H9 (cell line): ENCODE results near the gene NIPSNAP2. TPM values are rescaled to one million over a fixed set of nuclear protein-coding genes. Genes with fewer than 3 reads are reported as not detected.

Experiments
- DNase-seq: peaks from one replicate; pipeline ENCODE4 v3.0.0-alpha.2; 2017
- H2AFZ ChIP-seq: one replicate; pipeline ENCODE4 v1.6.1; 2013; ENCODE audit warnings: mild to moderate bottlenecking, low read length, control low read depth, moderate library complexity
- H2AK5ac ChIP-seq: 2 replicates; pipeline ENCODE4 v1.6.1; 2013; ENCODE audit warnings: low read length, control low read depth, mixed read lengths; ENCODE audit not compliant: insufficient read length
- H2BK120ac ChIP-seq: one replicate; pipeline ENCODE4 v1.6.1; 2013; ENCODE audit warnings: low read depth, mild to moderate bottlenecking, low read length, control low read depth, inconsistent platforms; ENCODE audit not compliant: poor library complexity, severe bottlenecking
- H2BK12ac ChIP-seq: 2 replicates; pipeline ENCODE4 v1.6.1; 2013; ENCODE audit warnings: low read length, control low read depth, mixed read lengths, low read depth; ENCODE audit not compliant: insufficient read length
- H2BK15ac ChIP-seq: 2 replicates; pipeline ENCODE4 v1.6.1; 2013; ENCODE audit warnings: low read depth, low read length, control low read depth
- H2BK20ac ChIP-seq: one replicate; pipeline ENCODE4 v1.6.1; 2013; ENCODE audit warnings: low read depth, mild to moderate bottlenecking, low read length, control low read depth, inconsistent platforms; ENCODE audit not compliant: poor library complexity, severe bottlenecking
- H2BK5ac ChIP-seq: 2 replicates; pipeline ENCODE4 v1.6.1; 2013; ENCODE audit warnings: low read length, control low read depth, mixed read lengths; ENCODE audit not compliant: insufficient read length
- H3K14ac ChIP-seq: 2 replicates; pipeline ENCODE4 v1.6.1; 2013; ENCODE audit warnings: low read length, control low read depth; ENCODE audit not compliant: insufficient read depth
- H3K18ac ChIP-seq: 2 replicates; pipeline ENCODE4 v1.6.1; 2013; ENCODE audit warnings: low read depth, mild to moderate bottlenecking, mixed read lengths, low read length, control low read depth; ENCODE audit not compliant: insufficient read length
- H3K23ac ChIP-seq: 2 replicates; pipeline ENCODE4 v1.6.1; 2013; ENCODE audit warnings: low read length, control low read depth, mixed read lengths, low read depth; ENCODE audit not compliant: insufficient read length
- H3K23me2 ChIP-seq: 2 replicates; pipeline ENCODE4 v1.6.1; 2013; ENCODE audit warnings: low read depth, mild to moderate bottlenecking, mixed read lengths, low read length, control low read depth; ENCODE audit not compliant: insufficient read length, poor library complexity, severe bottlenecking
- H3K27ac ChIP-seq: 2 replicates; pipeline ENCODE4 v1.5.1; 2013; ENCODE audit warnings: low read length, control low read depth, mixed read lengths, low read depth; ENCODE audit not compliant: insufficient read length
- H3K27me3 ChIP-seq: 2 replicates; pipeline ENCODE4 v1.6.1; 2013; ENCODE audit warnings: low read length, control low read depth, inconsistent platforms; ENCODE audit not compliant: insufficient read depth
- H3K4ac ChIP-seq: 2 replicates; pipeline ENCODE4 v1.6.1; 2013; ENCODE audit warnings: low read depth, mild to moderate bottlenecking, control low read depth, inconsistent platforms, low read length, moderate library complexity
- H3K4me1 ChIP-seq: 2 replicates; pipeline ENCODE4 v1.6.1; 2013; ENCODE audit warnings: low read length, control low read depth, inconsistent platforms; ENCODE audit not compliant: insufficient read depth
- H3K4me2 ChIP-seq: 2 replicates; pipeline ENCODE4 v1.6.1; 2013; ENCODE audit warnings: low read length, control low read depth, mixed read lengths; ENCODE audit not compliant: insufficient read length, insufficient read depth
- H3K56ac ChIP-seq: 2 replicates; pipeline ENCODE4 v1.6.1; 2013; ENCODE audit warnings: low read depth, mild to moderate bottlenecking, mixed read lengths, low read length, control low read depth; ENCODE audit not compliant: insufficient read length
- H3K79me1 ChIP-seq: 2 replicates; pipeline ENCODE4 v1.6.1; 2013; ENCODE audit warnings: low read depth, mild to moderate bottlenecking, moderate library complexity, low read length, control low read depth, inconsistent platforms; ENCODE audit not compliant: insufficient read depth, poor library complexity, severe bottlenecking
- H3K79me2 ChIP-seq: 2 replicates; pipeline ENCODE4 v1.6.1; 2013; ENCODE audit warnings: low read length, control low read depth, inconsistent platforms; ENCODE audit not compliant: insufficient read depth
- H3K9ac ChIP-seq: 2 replicates; pipeline ENCODE4 v1.6.1; 2013; ENCODE audit warnings: low read length, control low read depth, mixed read lengths; ENCODE audit not compliant: insufficient read length; ENCODE audit errors: extremely low read depth
- H3K9me3 ChIP-seq: one replicate; pipeline ENCODE4 v1.6.1; 2013; ENCODE audit warnings: low read depth, low read length, inconsistent platforms; ENCODE audit not compliant: control insufficient read depth
- H3T11ph ChIP-seq: one replicate; pipeline ENCODE4 v1.6.1; 2013; ENCODE audit warnings: mild to moderate bottlenecking, low read length, control low read depth, inconsistent platforms
- H4K20me1 ChIP-seq: one replicate; pipeline ENCODE4 v1.6.1; 2013; ENCODE audit not compliant: control insufficient read depth, insufficient read length, insufficient read depth
- H4K5ac ChIP-seq: 2 replicates; pipeline ENCODE4 v1.6.1; 2013; ENCODE audit warnings: low read depth, mild to moderate bottlenecking, mixed read lengths, low read length, control low read depth; ENCODE audit not compliant: insufficient read length
- H4K8ac ChIP-seq: replicated peaks from 2 replicates; pipeline ENCODE4 v1.6.1; 2013; ENCODE audit warnings: low read length, control low read depth, mixed read lengths, low read depth; ENCODE audit not compliant: insufficient read length
- H4K91ac ChIP-seq: 2 replicates; pipeline ENCODE4 v1.6.1; 2013; ENCODE audit warnings: low read depth, mild to moderate bottlenecking, moderate library complexity, mixed read lengths, low read length, control low read depth; ENCODE audit not compliant: insufficient read length
- H3K27ac Mint-ChIP-seq, 3 experiments: 2 replicates in 2 of 3; 3 replicates in 1 of 3; pipeline ENCODE4 v1.8.0; 2020 to 2021; ENCODE audit warnings: mixed read lengths in 3 of 3, mild to moderate bottlenecking in 1 of 3, moderate library complexity in 1 of 3
- H3K27me3 Mint-ChIP-seq: 2 replicates; pipeline ENCODE4 v1.8.0; 2021; ENCODE audit warnings: low read depth, mild to moderate bottlenecking, moderate library complexity, mixed read lengths
- H3K36me3 Mint-ChIP-seq, 3 experiments: 2 replicates in 2 of 3; 3 replicates in 1 of 3; pipeline ENCODE4 v1.8.0; 2020 to 2021; ENCODE audit warnings: low read depth in 3 of 3, mixed read lengths in 3 of 3; ENCODE audit not compliant: insufficient read depth in 1 of 3
- H3K4me1 Mint-ChIP-seq, 2 experiments: 2 replicates each; pipeline ENCODE4 v1.8.0; 2020; ENCODE audit warnings: mixed read lengths in 2 of 2
- H3K4me3 Mint-ChIP-seq, 2 experiments: 2 replicates in 1 of 2; 3 replicates in 1 of 2; pipeline ENCODE4 v1.8.0; 2020 to 2021; ENCODE audit warnings: mild to moderate bottlenecking in 2 of 2, mixed read lengths in 2 of 2, moderate library complexity in 1 of 2
- H3K9me3 Mint-ChIP-seq, 2 experiments: 2 replicates in 1 of 2; 3 replicates in 1 of 2; pipeline ENCODE4 v1.8.0; 2020; ENCODE audit warnings: mild to moderate bottlenecking in 2 of 2, mixed read lengths in 2 of 2, moderate library complexity in 1 of 2
- CTCF ChIP-seq: fragments of 200-600 bp; sonication (generic); conservative IDR thresholded peaks from 3 replicates; pipeline ENCODE4 v1.8.0; 2021; ENCODE audit warnings: antibody characterized with exemption, mild to moderate bottlenecking
- WGBS: extraction: QIAGEN DNeasy Blood & Tissue Kit; methylation state at CpG from one replicate; pipeline ENCODE4 v1.1.7; 2013; ENCODE audit warnings: missing lambda C conversion rate, low lambda C conversion rate, mixed read lengths; ENCODE audit not compliant: insufficient read length; ENCODE audit errors: extremely low coverage; 5-methylcytosine and 5-hydroxymethylcytosine counted together
- total RNA-seq: library from RNA; stranded (reverse); gene quantifications from 2 replicates; pipeline ENCODE4 v1.2.1, GENCODE V29; 2021

The NIPSNAP2 gene
- total RNA-seq, 1 experiment from 2014 or later = 40.7 TPM

DNA sequence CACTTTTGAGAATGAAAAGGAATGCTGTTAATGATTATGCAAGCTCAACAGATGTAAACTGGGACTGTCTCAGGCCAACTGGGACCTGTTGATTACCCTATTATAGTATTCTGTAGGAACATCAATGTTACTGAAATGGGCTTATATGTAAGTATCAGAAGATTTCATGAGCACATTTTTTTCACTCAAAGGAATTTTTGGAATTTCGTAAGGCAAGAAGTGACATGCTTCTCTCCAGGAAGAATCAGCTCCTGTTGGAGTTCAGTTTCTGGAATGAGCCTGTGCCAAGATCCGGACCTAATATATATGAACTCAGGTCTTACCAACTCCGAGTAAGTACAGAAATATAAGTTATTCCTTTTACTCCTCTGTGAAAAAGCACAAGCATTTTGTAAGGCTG, 19.2 kb downstream of the NIPSNAP2 start:
- Histone ChIP-seq H3K56ac (no peak overlapping the region), H3K4me1 (no peaks in the 10 kb centered on the region), H2BK5ac (no peak overlapping the region), H3T11ph (no peak overlapping the region), H3K27ac (no peak overlapping the region), H3K4me2 (no peak overlapping the region), H4K91ac (no peak overlapping the region), H3K23ac (no peak overlapping the region), H3K18ac (no peak overlapping the region), H4K20me1 (no peaks in the 10 kb centered on the region), H2BK120ac (no peak overlapping the region), H3K9ac (no peak overlapping the region), H4K8ac (no peak overlapping the region), H3K79me2 (no peaks in the 10 kb centered on the region), H2AFZ (no peak overlapping the region), H2BK12ac (no peak overlapping the region), H3K23me2 (no peaks in the 10 kb centered on the region), H3K27me3 (no peaks in the 10 kb centered on the region), H4K5ac (no peak overlapping the region), H3K9me3 (no peaks in the 10 kb centered on the region), H3K79me1 (no peaks in the 10 kb centered on the region), H2BK15ac (no peak overlapping the region), H2AK5ac (no peak overlapping the region), H3K4ac (no peak overlapping the region), H3K14ac (no peak overlapping the region), H2BK20ac (no peak overlapping the region)
- no peak for DNase-seq
- peaks cover 18 to 55% (median 48%) of the 10 kb centered on the region in 3 experiments for H3K36me3 Mint-ChIP-seq
- no peaks in the 10 kb centered on the region for H3K4me1 Mint-ChIP-seq
- no peak for TF ChIP-seq CTCF
- no peaks in the 10 kb centered on the region for H3K9me3 Mint-ChIP-seq
- no CpG with 5 or more reads among the region's 3 CpGs for WGBS
- no peak overlapping the region for H3K27ac Mint-ChIP-seq
- H3K4me3 Mint-ChIP-seq = no peak overlapping the region
- H3K27me3 Mint-ChIP-seq = no peaks in the 10 kb centered on the region
